ENCODE results near the gene VPS25.

DNA sequence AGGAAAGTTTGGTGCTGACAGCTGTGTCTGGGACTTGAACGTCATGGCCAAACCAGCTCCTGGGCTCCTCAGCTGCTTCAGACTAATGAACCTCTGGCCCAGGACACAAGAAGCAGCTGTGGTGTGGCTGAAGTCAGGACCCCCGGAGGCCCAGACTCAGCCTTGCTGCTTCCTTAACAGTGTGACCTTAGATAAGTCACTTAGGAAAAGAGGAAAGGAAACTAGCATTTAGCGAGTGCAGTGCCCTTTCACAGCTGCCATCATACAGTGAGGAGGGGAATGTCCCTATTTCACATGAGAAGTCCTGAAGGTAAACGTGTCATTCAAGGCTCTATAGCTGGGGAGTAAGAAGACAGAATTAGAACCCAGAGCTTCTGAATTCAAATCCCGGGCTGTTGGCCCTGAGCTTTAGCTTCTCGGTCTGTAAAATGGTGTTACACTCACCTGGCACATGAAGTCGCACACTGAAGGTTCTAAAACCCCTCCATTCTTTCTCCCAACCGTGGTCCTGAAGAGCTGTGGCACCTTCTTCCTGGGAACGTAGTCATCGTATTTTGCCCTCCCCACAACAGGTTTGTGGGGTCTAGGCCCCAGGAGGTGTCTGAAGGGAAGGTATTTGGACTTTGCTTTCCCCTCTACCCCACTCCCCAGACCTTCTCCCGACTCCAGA, 13.1 kb upstream of the VPS25 start:
- peak; percentile 49 for TF ChIP-seq EZH2 (IDR thresholded peaks at IDR 0.05; ENCODE audit: borderline replicate concordance, low read length)
- TF ChIP-seq, protein P1, sequence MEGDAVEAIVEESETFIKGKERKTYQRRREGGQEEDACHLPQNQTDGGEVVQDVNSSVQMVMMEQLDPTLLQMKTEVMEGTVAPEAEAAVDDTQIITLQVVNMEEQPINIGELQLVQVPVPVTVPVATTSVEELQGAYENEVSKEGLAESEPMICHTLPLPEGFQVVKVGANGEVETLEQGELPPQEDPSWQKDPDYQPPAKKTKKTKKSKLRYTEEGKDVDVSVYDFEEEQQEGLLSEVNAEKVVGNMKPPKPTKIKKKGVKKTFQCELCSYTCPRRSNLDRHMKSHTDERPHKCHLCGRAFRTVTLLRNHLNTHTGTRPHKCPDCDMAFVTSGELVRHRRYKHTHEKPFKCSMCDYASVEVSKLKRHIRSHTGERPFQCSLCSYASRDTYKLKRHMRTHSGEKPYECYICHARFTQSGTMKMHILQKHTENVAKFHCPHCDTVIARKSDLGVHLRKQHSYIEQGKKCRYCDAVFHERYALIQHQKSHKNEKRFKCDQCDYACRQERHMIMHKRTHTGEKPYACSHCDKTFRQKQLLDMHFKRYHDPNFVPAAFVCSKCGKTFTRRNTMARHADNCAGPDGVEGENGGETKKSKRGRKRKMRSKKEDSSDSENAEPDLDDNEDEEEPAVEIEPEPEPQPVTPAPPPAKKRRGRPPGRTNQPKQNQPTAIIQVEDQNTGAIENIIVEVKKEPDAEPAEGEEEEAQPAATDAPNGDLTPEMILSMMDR (conservative IDR thresholded peaks at IDR 0.05 in 1 of 2, IDR thresholded peaks at IDR 0.05 in 1 of 2; ENCODE audit: extremely low read depth in 1 of 2, insufficient read depth in 1 of 2, low read depth in 1 of 2, low read length in 2 of 2), result no peak

All from mammary epithelial cell (primary cell).